Suprapubic skin (tissue), 4 donors: ENCODE data around the gene CMKLR1. TPM values are rescaled to one million over a fixed set of nuclear protein-coding genes. Genes with fewer than 3 reads are reported as not detected.

Experiments used
- DNase-seq, 2 donors: peaks; one replicate each; pipeline ENCODE4 v3.0.0-alpha.2; 2019; ENCODE audit warnings: low spot score in 2 of 2
- H3K27ac ChIP-seq: fragments of 200-600 bp; sonication (generic); one replicate; pipeline ENCODE4 v1.5.1; 2019
- H3K27me3 ChIP-seq: fragments of 200-600 bp; sonication (generic); one replicate; pipeline ENCODE4 v1.5.1; 2019
- H3K36me3 ChIP-seq: fragments of 200-600 bp; sonication (generic); one replicate; pipeline ENCODE4 v1.5.1; 2019
- H3K4me1 ChIP-seq: fragments of 200-600 bp; sonication (generic); one replicate; pipeline ENCODE4 v1.5.1; 2019
- H3K4me3 ChIP-seq: fragments of 200-600 bp; sonication (generic); one replicate; pipeline ENCODE4 v1.5.1; 2019; ENCODE audit warnings: mild to moderate bottlenecking
- H3K9me3 ChIP-seq: fragments of 200-600 bp; sonication (generic); one replicate; pipeline ENCODE4 v1.5.1; 2019
- EP300 ChIP-seq: sonication (generic); formaldehyde crosslinking; IDR thresholded peaks from one replicate; pipeline ENCODE4 v1.6.1; 2017; ENCODE audit warnings: antibody characterized with exemption
- POLR2A ChIP-seq, 2 donors: fragments of 450-650 bp; IDR thresholded peaks; one replicate each; pipeline ENCODE4 v1.6.1; 2017; ENCODE audit warnings: antibody characterized with exemption in 2 of 2, mild to moderate bottlenecking in 2 of 2, moderate library complexity in 2 of 2
- POLR2AphosphoS5 ChIP-seq, 3 donors: sonication (generic); formaldehyde crosslinking; IDR thresholded peaks; one replicate each; pipeline ENCODE4 v1.6.1; 2017; ENCODE audit warnings: antibody characterized with exemption in 3 of 3
- WGBS: methylation state at CpG from one replicate; pipeline ENCODE4 v1.1.5; 2018; 5-methylcytosine and 5-hydroxymethylcytosine counted together
- total RNA-seq, 4 donors: library from RNA; depleted of rRNA; stranded (reverse); fragments of >200 nt; gene quantifications; one replicate each; pipeline ENCODE4 v1.1.0, GENCODE V29; 2016
- TF ChIP-seq, protein P1 (sequence below), 2 donors: fragments of 200-600 bp in 1 of 2; fragments of 450-650 bp in 1 of 2; sonication (generic) in 1 of 2; IDR thresholded peaks; one replicate each; pipeline ENCODE4 v1.5.1; 2016 to 2019; ENCODE audit warnings: antibody characterized with exemption in 2 of 2, mild to moderate bottlenecking in 1 of 2, moderate library complexity in 1 of 2

The CMKLR1 gene
- total RNA-seq, 4 donors from 2014 or later, result 2.1 to 5.2 (median 3.4) TPM

DNA sequence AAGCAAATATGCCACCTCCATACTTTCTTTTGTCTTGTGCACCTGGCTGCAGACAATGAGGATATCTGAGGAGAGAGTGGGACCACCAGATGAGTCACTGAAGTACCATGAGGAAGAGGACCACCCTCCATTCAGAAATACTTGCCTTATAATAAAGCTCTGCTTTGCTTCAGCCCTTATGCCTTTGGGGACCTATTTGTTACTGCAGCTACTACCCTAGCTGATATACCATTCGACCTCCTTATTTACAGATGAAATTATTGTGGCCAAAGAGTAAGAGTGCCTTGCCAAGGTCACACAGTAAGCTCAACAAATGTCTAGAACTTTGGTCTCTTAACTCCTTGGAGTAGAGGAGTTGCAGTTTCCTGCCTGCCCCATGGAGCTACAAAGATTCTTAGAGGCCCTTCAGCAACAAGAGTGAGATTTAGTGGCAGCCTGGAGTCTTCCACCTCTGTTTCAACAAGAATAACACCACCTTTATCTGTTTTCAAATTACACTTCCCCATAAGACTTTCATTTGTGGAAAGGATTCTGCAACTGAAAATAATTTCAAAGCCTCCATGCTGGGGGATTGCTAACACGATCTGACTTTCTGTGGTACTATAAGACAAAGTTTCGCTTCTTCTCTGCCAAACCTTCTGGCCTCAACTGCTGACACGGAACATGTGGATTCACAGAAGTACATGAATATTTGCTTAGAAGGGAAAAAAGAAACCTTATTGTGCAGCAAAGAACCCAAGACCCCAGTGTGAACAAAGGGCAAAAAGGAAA lies 3.6 kb downstream of the CMKLR1 start:
- no peak overlapping the region for H3K27ac ChIP-seq
- WGBS, result 74% methylated on average over 4 of the region's 4 CpGs
- DNase-seq, result peak in 1 of 2 donors; percentile 3
- H3K9me3 ChIP-seq, result no peaks in the 10 kb centered on the region
- H3K4me1 ChIP-seq, result peaks cover 9% of the 10 kb centered on the region
- H3K27me3 ChIP-seq, result peaks cover 5% of the 10 kb centered on the region
- TF ChIP-seq, protein P1, sequence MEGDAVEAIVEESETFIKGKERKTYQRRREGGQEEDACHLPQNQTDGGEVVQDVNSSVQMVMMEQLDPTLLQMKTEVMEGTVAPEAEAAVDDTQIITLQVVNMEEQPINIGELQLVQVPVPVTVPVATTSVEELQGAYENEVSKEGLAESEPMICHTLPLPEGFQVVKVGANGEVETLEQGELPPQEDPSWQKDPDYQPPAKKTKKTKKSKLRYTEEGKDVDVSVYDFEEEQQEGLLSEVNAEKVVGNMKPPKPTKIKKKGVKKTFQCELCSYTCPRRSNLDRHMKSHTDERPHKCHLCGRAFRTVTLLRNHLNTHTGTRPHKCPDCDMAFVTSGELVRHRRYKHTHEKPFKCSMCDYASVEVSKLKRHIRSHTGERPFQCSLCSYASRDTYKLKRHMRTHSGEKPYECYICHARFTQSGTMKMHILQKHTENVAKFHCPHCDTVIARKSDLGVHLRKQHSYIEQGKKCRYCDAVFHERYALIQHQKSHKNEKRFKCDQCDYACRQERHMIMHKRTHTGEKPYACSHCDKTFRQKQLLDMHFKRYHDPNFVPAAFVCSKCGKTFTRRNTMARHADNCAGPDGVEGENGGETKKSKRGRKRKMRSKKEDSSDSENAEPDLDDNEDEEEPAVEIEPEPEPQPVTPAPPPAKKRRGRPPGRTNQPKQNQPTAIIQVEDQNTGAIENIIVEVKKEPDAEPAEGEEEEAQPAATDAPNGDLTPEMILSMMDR (IDR thresholded peaks at IDR 0.05), result no peak
- TF ChIP-seq POLR2AphosphoS5 (IDR thresholded peaks at IDR 0.05) (no peak), EP300 (no peak), POLR2A (IDR thresholded peaks at IDR 0.05) (no peak)
- no peak overlapping the region for H3K4me3 ChIP-seq
- no peaks in the 10 kb centered on the region for H3K36me3 ChIP-seq

DNA sequence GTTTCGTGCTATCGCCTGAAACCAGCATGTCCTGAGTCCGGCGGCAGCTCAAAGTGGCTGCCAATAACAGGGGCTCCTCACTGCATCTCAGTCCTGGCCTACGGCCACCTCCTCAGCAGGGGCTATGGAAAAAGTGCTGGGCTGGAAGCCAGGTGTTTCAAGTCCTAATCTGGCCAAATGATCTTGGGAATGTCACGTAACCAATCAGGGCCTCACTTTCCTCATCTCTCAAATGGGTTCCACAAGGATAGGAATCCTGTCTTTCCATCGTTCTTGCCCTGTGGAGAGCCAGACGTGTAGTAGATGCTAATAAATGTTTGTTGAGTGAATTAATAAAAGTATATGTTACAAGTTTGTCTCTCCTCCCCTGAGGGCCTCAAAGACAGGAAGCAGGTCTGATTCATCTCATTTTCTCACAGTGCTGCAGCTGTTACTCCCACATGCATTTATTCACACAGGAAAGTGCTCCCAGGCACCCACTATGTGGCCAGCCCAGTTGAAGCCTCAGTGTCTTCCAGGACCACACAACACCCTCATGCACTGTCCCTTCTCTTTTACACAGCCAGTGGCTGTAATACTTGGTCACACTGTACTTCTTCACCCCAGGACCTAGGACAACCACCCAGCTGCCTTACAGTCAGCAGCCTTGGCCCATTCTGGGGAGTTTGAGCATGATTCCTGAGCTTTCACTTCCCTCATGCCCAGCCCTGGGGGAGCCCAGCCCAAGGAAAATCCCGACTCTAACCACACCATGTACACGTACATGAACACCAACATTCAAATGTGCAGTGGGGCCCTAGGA lies 5.0 kb downstream of the CMKLR1 start:
- Histone ChIP-seq H3K27ac (peak overlapping the region; percentile 27), H3K9me3 (no peaks in the 10 kb centered on the region), H3K27me3 (peaks cover under 1% of the 10 kb centered on the region), H3K4me1 (peaks cover 6% of the 10 kb centered on the region), H3K4me3 (no peak overlapping the region), H3K36me3 (no peaks in the 10 kb centered on the region)
- TF ChIP-seq POLR2A (IDR thresholded peaks at IDR 0.05) (no peak), POLR2AphosphoS5 (IDR thresholded peaks at IDR 0.05) (no peak), EP300 (no peak)
- TF ChIP-seq, protein P1 (IDR thresholded peaks at IDR 0.05), result no peak
- DNase-seq, result no peak
- WGBS, result 74% methylated on average over 10 of the region's 10 CpGs

DNA sequence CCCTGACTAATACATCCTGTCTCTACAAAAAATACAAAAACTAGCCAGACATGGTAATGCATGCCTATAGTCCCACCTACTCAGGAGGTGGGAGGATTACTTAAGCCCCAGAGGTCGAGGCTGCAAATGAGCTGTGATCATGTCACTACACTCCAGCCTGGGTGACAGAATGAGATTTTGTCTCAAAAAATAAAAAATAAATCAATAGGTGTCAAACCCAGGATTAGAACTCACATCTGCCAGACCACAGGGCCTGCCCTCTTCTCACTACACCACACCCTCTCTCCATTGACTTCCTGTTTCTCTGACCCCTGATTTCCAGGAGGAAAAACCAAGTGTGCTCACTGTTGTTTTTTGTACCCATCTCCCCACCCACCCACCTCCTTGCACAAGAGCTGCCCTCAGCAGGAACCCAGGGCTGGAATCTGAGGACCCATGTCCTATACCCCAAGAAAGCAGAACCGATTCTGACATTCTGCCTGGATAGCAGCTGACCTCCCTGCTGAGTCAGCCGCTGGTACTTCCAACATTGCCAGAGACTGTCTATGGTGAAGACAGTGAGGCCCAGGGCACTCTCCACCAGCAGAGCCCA lies 6.2 kb downstream of the CMKLR1 start:
- H3K9me3 ChIP-seq, result no peaks in the 10 kb centered on the region
- 27% methylated on average over 3 of the region's 3 CpGs for WGBS
- TF ChIP-seq POLR2AphosphoS5 (IDR thresholded peaks at IDR 0.05) (no peak), EP300 (no peak), POLR2A (IDR thresholded peaks at IDR 0.05) (no peak)
- TF ChIP-seq, protein P1 (IDR thresholded peaks at IDR 0.05), result no peak
- no peak overlapping the region for H3K4me3 ChIP-seq
- no peaks in the 10 kb centered on the region for H3K27me3 ChIP-seq
- no peaks in the 10 kb centered on the region for H3K36me3 ChIP-seq
- H3K27ac ChIP-seq, result no peak overlapping the region
- H3K4me1 ChIP-seq, result peaks cover 10% of the 10 kb centered on the region
- DNase-seq, result peak in 1 of 2 donors; percentile 10

DNA sequence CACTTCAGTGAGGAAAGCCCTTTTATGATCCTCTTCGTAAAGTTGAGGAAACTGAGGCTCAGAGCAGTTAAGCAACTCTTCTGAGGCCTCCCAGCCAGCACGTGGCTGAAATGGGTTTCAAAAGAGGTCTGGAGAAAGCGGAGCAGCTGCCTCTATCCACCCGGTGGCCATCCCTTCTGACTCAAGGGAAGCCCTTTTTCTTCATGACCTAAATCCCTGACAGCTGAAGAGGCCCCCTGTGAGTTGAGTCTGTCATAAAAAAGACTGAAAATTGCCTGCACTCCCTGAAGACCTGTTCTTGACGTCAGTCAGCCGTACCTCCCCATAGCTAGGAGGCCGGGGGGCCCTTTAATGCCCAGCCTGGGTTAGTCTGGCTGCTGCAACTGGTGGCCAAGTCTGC lies 10.7 kb downstream of the CMKLR1 start:
- no peaks in the 10 kb centered on the region for H3K27me3 ChIP-seq
- no peaks in the 10 kb centered on the region for H3K36me3 ChIP-seq
- TF ChIP-seq, protein P1 (IDR thresholded peaks at IDR 0.05), result no peak
- TF ChIP-seq POLR2A (IDR thresholded peaks at IDR 0.05) (no peak), EP300 (no peak), POLR2AphosphoS5 (IDR thresholded peaks at IDR 0.05) (no peak)
- DNase-seq, result no peak
- H3K27ac ChIP-seq, result no peak overlapping the region
- H3K4me1 ChIP-seq, result peaks cover 14% of the 10 kb centered on the region
- no peaks in the 10 kb centered on the region for H3K9me3 ChIP-seq
- no peak overlapping the region for H3K4me3 ChIP-seq
- 77% methylated on average over 7 of the region's 7 CpGs for WGBS
